ENCODE data around the gene PTCHD4.

- TF ChIP-seq EP300 (IDR thresholded peaks at IDR 0.05) (no peak), CTCF (IDR thresholded peaks at IDR 0.05) (no peak)
Measured at GRCh38 chr6:48087448-48087847, 23.5 kb downstream of the PTCHD4 start.

All from sigmoid colon (tissue), 4 donors.